ENCODE measurements around the gene LIN7B. TPM values are rescaled to one million over a fixed set of nuclear protein-coding genes. Genes with fewer than 3 reads are reported as not detected.
"Not testable (repeated sequence)": the region's sequence is repeated elsewhere in the genome, so short reads cannot be mapped to it uniquely, and the experiment has no call there.

Gene LIN7B
- total RNA-seq, 2 experiments from 2014 or later: 3.3 to 5.7 TPM

DNA sequence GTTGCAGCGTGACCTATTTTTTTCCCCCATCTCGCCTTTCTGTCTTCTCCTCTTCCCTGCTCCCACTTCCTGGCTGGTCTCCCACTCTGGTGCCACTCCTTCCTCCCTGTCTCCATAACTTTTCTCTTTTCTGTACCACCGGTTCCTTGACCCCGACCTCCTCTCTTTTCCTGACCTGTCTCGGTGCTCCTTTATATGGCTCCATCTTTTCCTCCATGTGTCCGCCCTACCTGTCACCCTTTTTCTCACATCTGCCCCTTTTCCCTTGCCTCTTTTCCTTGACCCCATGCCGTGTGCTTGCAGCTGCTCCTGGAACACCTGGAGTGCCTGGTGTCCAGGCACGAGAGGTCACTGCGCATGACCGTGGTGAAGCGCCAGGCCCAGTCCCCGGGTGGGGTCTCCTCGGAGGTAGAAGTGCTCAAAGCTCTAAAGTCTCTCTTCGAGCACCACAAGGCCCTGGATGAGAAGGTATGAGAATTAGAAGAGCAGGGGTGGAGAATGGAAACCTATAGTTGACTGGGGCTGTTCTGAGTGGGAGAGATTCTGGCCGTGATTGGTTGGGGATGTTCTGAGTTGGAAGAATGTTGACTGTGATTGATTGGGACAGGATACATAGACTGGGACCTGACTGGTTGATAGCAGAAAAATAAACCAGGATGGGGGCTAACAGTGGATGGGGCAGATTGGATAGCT, 14.5 kb downstream of the LIN7B start:
- H3K36me3 Mint-ChIP-seq: no peaks in the 10 kb centered on the region
- DNase-seq: no peak
- ATAC-seq: no peak
- H3K4me3 Mint-ChIP-seq: peak overlapping the region; percentile 71
- peak overlapping the region; percentile 7 for H3K27ac Mint-ChIP-seq
- H3K9me3 Mint-ChIP-seq (ENCODE audit: low read depth): no peaks in the 10 kb centered on the region
- peaks cover 5% of the 10 kb centered on the region for H3K27me3 Mint-ChIP-seq
- CTCF ChIA-PET: interaction anchor here (0.6 to 2.5 kb wide), 16 partner anchors 9 to 340 kb away, joined by 3 to 20 read pairs (median 4); partner anchors contain the start of genes GYS1, LIN7B and RUVBL2
- H3K4me1 Mint-ChIP-seq: peaks cover 14% of the 10 kb centered on the region

DNA sequence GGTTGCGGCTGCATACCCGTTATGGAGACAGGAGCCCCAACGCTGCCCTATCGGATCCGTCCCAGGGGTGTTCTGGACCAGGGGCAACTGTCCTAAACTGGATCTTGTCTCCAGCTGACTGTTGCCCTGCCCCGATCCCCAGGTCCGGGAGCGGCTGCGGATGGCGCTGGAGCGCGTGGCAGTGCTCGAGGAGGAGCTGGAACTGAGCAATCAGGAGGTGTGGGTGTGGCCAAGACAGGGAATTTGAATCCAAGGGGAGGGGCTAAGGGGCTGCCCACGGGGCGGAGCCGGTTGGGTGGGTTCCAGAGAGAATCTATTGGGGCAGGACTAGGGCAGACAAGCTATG, 15.0 kb downstream of the LIN7B start:
- H3K36me3 Mint-ChIP-seq: no peaks in the 10 kb centered on the region
- H3K27me3 Mint-ChIP-seq: peaks cover 6% of the 10 kb centered on the region
- DNase-seq: no peak
- H3K27ac Mint-ChIP-seq: no peak overlapping the region
- peaks cover 17% of the 10 kb centered on the region for H3K4me1 Mint-ChIP-seq
- ATAC-seq: no peak
- H3K9me3 Mint-ChIP-seq (ENCODE audit: low read depth): no peaks in the 10 kb centered on the region
- no peak overlapping the region for H3K4me3 Mint-ChIP-seq
- CTCF ChIA-PET: interaction anchor here (0.7 to 2.5 kb wide), 7 partner anchors 9 to 136 kb away, joined by 3 to 15 read pairs (median 6); partner anchors contain the start of genes GYS1, LIN7B and RUVBL2

DNA sequence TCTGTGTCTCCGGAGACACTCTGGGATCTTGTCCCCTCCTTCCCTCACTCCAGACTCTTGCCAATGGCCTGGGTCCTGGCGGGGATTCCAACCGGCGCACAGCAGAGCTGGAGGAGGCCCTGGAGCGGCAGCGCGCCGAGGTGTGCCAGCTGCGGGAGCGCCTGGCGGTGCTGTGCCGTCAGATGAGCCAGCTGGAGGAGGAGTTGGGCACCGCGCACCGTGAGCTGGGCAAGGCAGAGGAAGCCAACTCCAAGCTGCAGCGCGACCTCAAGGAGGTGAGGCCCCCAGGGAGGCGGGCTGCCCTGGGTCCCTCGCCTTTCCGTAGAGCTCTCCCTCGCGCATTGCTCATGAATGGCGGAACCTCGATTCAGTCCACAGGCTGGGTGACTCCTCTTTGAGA, 16.2 kb downstream of the LIN7B start:
- DNase-seq (no peak), ATAC-seq (no peak)
- no peak overlapping the region for H3K4me3 Mint-ChIP-seq
- H3K36me3 Mint-ChIP-seq: no peaks in the 10 kb centered on the region
- CTCF ChIA-PET: interaction anchor here (0.7 to 2.2 kb wide), 6 partner anchors 10 to 96 kb away, joined by 3 to 9 read pairs (median 6); partner anchors contain the start of gene LIN7B
- H3K27me3 Mint-ChIP-seq: peaks cover 6% of the 10 kb centered on the region
- no peak overlapping the region for H3K27ac Mint-ChIP-seq
- H3K9me3 Mint-ChIP-seq (ENCODE audit: low read depth): no peaks in the 10 kb centered on the region
- peaks cover 17% of the 10 kb centered on the region for H3K4me1 Mint-ChIP-seq

DNA sequence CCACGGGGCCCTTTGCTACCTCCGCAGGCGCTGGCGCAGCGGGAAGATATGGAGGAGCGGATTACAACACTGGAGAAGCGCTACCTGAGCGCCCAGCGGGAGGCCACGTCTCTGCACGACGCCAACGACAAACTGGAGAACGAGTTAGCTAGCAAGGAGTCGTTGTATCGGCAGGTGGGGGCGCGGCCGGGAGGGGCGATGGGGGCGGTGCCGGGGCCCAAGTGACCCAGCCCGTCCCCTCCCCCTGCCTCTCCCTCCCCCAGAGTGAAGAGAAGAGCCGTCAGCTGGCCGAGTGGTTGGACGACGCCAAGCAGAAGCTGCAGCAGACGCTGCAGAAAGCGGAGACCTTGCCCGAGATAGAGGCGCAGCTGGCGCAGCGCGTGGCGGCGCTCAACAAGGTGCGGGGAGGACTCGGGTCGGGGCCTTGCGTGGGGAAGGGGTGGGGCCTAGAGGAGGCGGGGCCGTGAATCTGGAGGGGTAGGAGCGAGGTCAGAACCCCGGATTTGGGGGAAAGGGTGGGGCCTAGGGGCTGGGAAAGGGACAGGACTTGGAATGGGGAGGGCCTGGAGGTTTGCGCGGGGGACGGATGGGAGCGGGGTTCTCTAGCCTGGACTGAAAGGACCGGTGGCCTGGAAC, 18.9 kb downstream of the LIN7B start:
- ATAC-seq (peak; percentile 30), DNase-seq (no peak)
- Mint-ChIP-seq H3K9me3 (ENCODE audit: low read depth) (no peaks in the 10 kb centered on the region), H3K4me1 (peaks cover 15% of the 10 kb centered on the region), H3K27ac (no peak overlapping the region), H3K4me3 (peak overlapping the region; percentile 53), H3K36me3 (no peaks in the 10 kb centered on the region), H3K27me3 (peaks cover 6% of the 10 kb centered on the region)
- CTCF ChIA-PET: interaction anchor here (0.8 to 2.3 kb wide), 6 partner anchors 13 to 133 kb away, joined by 3 to 14 read pairs (median 4); partner anchors contain the start of gene LIN7B

GRCh38 chr19:49133621-49134454, 19.7 kb downstream of the LIN7B start:
- H3K9me3 Mint-ChIP-seq (ENCODE audit: low read depth): no peaks in the 10 kb centered on the region
- ATAC-seq (peak; percentile 80), DNase-seq (peak; percentile 66)
- CTCF ChIA-PET: interaction anchor here (0.9 to 2.3 kb wide), 4 partner anchors 13 to 65 kb away, joined by 3 to 14 read pairs (median 6); partner anchors contain the start of gene LIN7B
- no peaks in the 10 kb centered on the region for H3K36me3 Mint-ChIP-seq
- peaks cover 9% of the 10 kb centered on the region for H3K4me1 Mint-ChIP-seq
- peaks cover 6% of the 10 kb centered on the region for H3K27me3 Mint-ChIP-seq
- peak overlapping the region; percentile 53 for H3K4me3 Mint-ChIP-seq
- H3K27ac Mint-ChIP-seq: no peak overlapping the region

- Mint-ChIP-seq H3K9me3 (ENCODE audit: low read depth) (no peaks in the 10 kb centered on the region), H3K27ac (no peak overlapping the region), H3K27me3 (peaks cover 6% of the 10 kb centered on the region), H3K36me3 (no peaks in the 10 kb centered on the region), H3K4me3 (no peak overlapping the region), H3K4me1 (peaks cover 9% of the 10 kb centered on the region)
- no peak for DNase-seq
- ATAC-seq: no peak
- CTCF ChIA-PET: interaction anchor here (1.6 to 2.2 kb wide), 4 partner anchors 9 to 38 kb away, joined by 4 to 9 read pairs (median 5); no protein-coding TSS in a partner anchor
Observed at GRCh38 chr19:49135686-49136085, 21.5 kb downstream of the LIN7B start.

DNA sequence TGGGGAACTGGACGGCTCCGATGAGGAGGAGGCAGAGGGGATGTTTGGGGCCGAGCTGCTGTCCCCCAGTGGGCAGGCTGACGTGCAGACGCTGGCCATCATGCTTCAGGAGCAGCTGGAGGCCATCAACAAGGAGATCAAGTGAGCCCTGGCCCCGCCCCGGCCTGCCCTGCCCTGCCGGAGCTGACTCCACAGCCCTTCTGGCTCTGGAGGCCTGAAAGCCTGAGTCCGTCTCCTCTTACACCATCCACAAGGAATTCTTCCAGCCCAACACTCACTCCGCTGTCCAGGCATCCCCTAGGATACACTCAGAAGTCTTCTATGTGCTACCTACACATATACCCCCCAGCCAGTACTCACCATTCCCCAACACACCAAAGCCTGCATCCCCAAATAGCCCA, 22.6 kb downstream of the LIN7B start:
- H3K36me3 Mint-ChIP-seq: no peaks in the 10 kb centered on the region
- CTCF ChIA-PET: interaction anchor here (0.6 to 1.4 kb wide), 3 partner anchors 39 to 143 kb away, joined by 3 to 6 read pairs (median 3); partner anchors contain the start of gene RUVBL2
- no peak overlapping the region for H3K4me3 Mint-ChIP-seq
- H3K27ac Mint-ChIP-seq: no peak overlapping the region
- H3K9me3 Mint-ChIP-seq (ENCODE audit: low read depth): no peaks in the 10 kb centered on the region
- DNase-seq (no peak), ATAC-seq (no peak)
- H3K4me1 Mint-ChIP-seq: peaks cover 9% of the 10 kb centered on the region
- peaks cover 6% of the 10 kb centered on the region for H3K27me3 Mint-ChIP-seq

GRCh38 chr19:49140951-49141350, 26.8 kb downstream of the LIN7B start:
- Mint-ChIP-seq H3K4me3 (no peak overlapping the region), H3K36me3 (no peaks in the 10 kb centered on the region), H3K4me1 (peaks cover 15% of the 10 kb centered on the region), H3K9me3 (ENCODE audit: low read depth) (no peaks in the 10 kb centered on the region), H3K27ac (no peak overlapping the region), H3K27me3 (peaks cover 8% of the 10 kb centered on the region)
- CTCF ChIA-PET: interaction anchor here (0.7 to 1.0 kb wide), 2 partner anchors 13 to 43 kb away, joined by 3 to 5 read pairs; no protein-coding TSS in a partner anchor
- no peak for ATAC-seq
- DNase-seq: no peak

DNA sequence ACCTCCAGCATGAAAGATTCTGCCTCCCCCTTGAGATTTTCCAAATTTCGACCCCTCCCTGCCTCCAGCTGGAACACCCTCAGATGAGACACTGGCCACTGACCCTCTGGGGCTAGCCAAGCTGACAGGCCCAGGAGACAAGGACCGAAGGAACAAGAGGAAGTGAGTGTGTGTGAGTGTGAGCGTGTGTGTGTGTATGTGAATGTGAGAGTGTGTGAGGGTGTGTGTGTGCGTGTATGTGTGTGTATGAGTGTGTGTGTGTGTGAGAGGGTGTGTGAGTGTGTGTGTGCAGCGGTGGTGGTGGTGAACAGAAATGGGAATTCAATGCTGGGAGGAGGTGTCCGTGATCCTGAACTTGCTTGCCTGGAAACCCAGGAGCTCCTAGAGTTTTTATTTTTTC, 27.2 kb downstream of the LIN7B start:
- Mint-ChIP-seq H3K9me3 (ENCODE audit: low read depth) (no peaks in the 10 kb centered on the region), H3K4me1 (peaks cover 16% of the 10 kb centered on the region), H3K27me3 (peaks cover 10% of the 10 kb centered on the region), H3K27ac (no peak overlapping the region), H3K4me3 (no peak overlapping the region), H3K36me3 (no peaks in the 10 kb centered on the region)
- DNase-seq (no peak), ATAC-seq (no peak)
- CTCF ChIA-PET: interaction anchor here (1.0 kb wide), 1 partner anchor 43 kb away, joined by 5 read pairs; no protein-coding TSS in a partner anchor

- Mint-ChIP-seq H3K36me3 (no peaks in the 10 kb centered on the region), H3K4me1 (peaks cover 16% of the 10 kb centered on the region), H3K4me3 (peak overlapping the region; percentile 71), H3K27me3 (peaks cover 22% of the 10 kb centered on the region), H3K27ac (no peak overlapping the region), H3K9me3 (ENCODE audit: low read depth) (no peaks in the 10 kb centered on the region)
- CTCF ChIA-PET: interaction anchor here (2.3 kb wide), 1 partner anchor 45 kb away, joined by 16 read pairs; no protein-coding TSS in a partner anchor
- DNase-seq: peak; percentile 85
- ATAC-seq: peak; percentile 96
Observed at GRCh38 chr19:49142866-49143335, 28.7 kb downstream of the LIN7B start.

GRCh38 chr19:49145573-49146407, 31.6 kb downstream of the LIN7B start:
- H3K4me3 Mint-ChIP-seq: no peak overlapping the region
- H3K9me3 Mint-ChIP-seq (ENCODE audit: low read depth): no peaks in the 10 kb centered on the region
- peaks cover 46% of the 10 kb centered on the region for H3K27me3 Mint-ChIP-seq
- H3K4me1 Mint-ChIP-seq: peaks cover 33% of the 10 kb centered on the region
- no peaks in the 10 kb centered on the region for H3K36me3 Mint-ChIP-seq
- CTCF ChIA-PET: interaction anchor here (0.5 to 3.4 kb wide), 25 partner anchors 10 to 357 kb away, joined by 3 to 23 read pairs (median 4); partner anchors contain the start of genes GYS1, LIN7B and RUVBL2
- no peak overlapping the region for H3K27ac Mint-ChIP-seq
- DNase-seq (peak; percentile 83), ATAC-seq (peak; percentile 45)

DNA sequence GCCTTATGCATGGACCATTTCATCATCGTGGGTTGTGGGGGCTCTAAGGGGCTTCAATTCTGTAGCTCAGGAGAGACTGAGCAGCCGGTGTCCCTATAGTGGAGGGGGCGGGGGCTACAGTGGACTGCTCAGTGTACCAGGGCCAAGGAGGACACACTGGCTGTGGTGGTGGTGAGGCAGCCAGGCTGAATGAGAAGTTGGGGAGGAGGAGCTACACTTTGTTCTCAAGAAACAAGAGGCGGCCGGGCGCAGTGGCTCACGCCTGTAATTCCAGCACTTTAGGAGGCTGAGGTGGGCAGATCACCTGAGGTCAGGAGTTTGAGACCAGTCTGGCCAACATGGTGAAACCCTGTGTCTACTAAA, 32.2 kb downstream of the LIN7B start:
- Mint-ChIP-seq H3K4me1 (peaks cover 35% of the 10 kb centered on the region), H3K27me3 (peaks cover 50% of the 10 kb centered on the region)
- H3K9me3 Mint-ChIP-seq (ENCODE audit: low read depth); H3K4me3 Mint-ChIP-seq; H3K36me3 Mint-ChIP-seq; ATAC-seq; H3K27ac Mint-ChIP-seq; DNase-seq: not testable (repeated sequence)
- CTCF ChIA-PET: interaction anchor here (0.6 to 3.4 kb wide), 20 partner anchors 11 to 356 kb away, joined by 3 to 23 read pairs (median 4); partner anchors contain the start of genes GYS1, LIN7B and RUVBL2

Data from activated CD8-positive, alpha-beta memory T cell treated with anti-CD3 and anti-CD28 coated beads, Interleukin-2, amount 10 ng/mL, durations not matched to agents 7 days and 5 days (primary cell).